Kidney (tissue), 14 donors: ENCODE measurements around the gene SPRYD4. TPM values are rescaled to one million over a fixed set of nuclear protein-coding genes. Genes with fewer than 3 reads are reported as not detected.
A peak's percentile ranks its signal among the peaks of the same experiment; 100 is the strongest.

Experiments used
- DNase-seq, 5 donors: peaks; one replicate each; pipeline ENCODE4 v3.0.0-alpha.2; 2013 to 2020
- FAIRE-seq: peaks from 2 replicates; lab custom pipeline; 2012; peaks lifted over from hg19 to GRCh38; lab: Jason Lieb, UNC
- H3K27ac ChIP-seq, 2 donors: one replicate each; pipeline ENCODE4 v1.7.0; 2013; ENCODE audit warnings: low read depth in 2 of 2, low read length in 2 of 2, inconsistent platforms in 1 of 2
- H3K27me3 ChIP-seq: one replicate; pipeline ENCODE4 v1.7.1; 2013; ENCODE audit warnings: low read length, inconsistent platforms; ENCODE audit not compliant: control insufficient read depth, insufficient read depth
- H3K36me3 ChIP-seq, 3 donors: one replicate each; pipeline versions ENCODE4 v1.7.0 to v1.7.1; 2013; ENCODE audit warnings: low read length in 3 of 3, control low read depth in 1 of 3, inconsistent platforms in 1 of 3; ENCODE audit not compliant: insufficient read depth in 3 of 3, control insufficient read depth in 2 of 3
- H3K4me1 ChIP-seq, 3 donors: one replicate each; pipeline versions ENCODE4 v1.7.0 to v1.7.1; 2013; ENCODE audit warnings: low read length in 3 of 3, inconsistent platforms in 1 of 3, low read depth in 1 of 3; ENCODE audit not compliant: control insufficient read depth in 2 of 3, insufficient read depth in 2 of 3
- H3K4me3 ChIP-seq, 3 donors: one replicate each; pipeline versions ENCODE4 v1.7.0 to v1.8.1; 2013; ENCODE audit warnings: low read length in 3 of 3, control low read depth in 1 of 3, inconsistent platforms in 1 of 3
- H3K9ac ChIP-seq, 3 donors: one replicate each; pipeline versions ENCODE4 v1.7.0 to v1.7.1; 2013; ENCODE audit warnings: low read length in 3 of 3, control low read depth in 1 of 3, inconsistent platforms in 1 of 3
- H3K9me3 ChIP-seq, 3 donors: one replicate each; pipeline versions ENCODE4 v1.7.0 to v1.7.1; 2013; ENCODE audit warnings: low read length in 3 of 3, control low read depth in 1 of 3, inconsistent platforms in 1 of 3; ENCODE audit not compliant: control insufficient read depth in 2 of 3, insufficient read depth in 1 of 3
- CTCF ChIP-seq: IDR thresholded peaks from 3 replicates; pipeline ENCODE4 v1.5.1; 2012; ENCODE audit warnings: mild to moderate bottlenecking, moderate library complexity, borderline replicate concordance; ENCODE audit not compliant: insufficient read depth; ENCODE audit errors: extremely low read depth
- intact Hi-C: fragments of 100-400 bp; cut with DNase I; formaldehyde crosslinking; loops from one replicate; pipeline ENCODE4 v1.11.1; 2022
- polyA plus RNA-seq: library from polyadenylated mRNA; stranded (reverse); fragments of 350-450 nt; fragmentation: Illumina TruSeq; extraction: RNeasy Lipid Tissue Mini Kit (QIAGEN cat#74804); gene quantifications from one replicate; pipeline ENCODE4 v1.2.3, GENCODE V29; 2014; ENCODE audit warnings: low read depth, low replicate concordance; ENCODE audit not compliant: insufficient read depth
- total RNA-seq: library from RNA; stranded (reverse); fragmentation: NEBNext Ultra II Directional; extraction: Animal tissue kit (Norgen Biotek cat#: 25700); gene quantifications from one replicate; pipeline ENCODE4 v1.2.1, GENCODE V29; 2021
- donor health status: control.
- donor health status: control.
- donor health status: control.
- donor health status: control.
- donor health status: control.
- donor health status: DM: yes; HTN: yes; CAD: no.
- donor health status: Normal renal cell carcinoma (clear cell type).

The SPRYD4 gene
- total and polyA plus RNA-seq, 2 donors from 2014 or later = 4.0 to 6.0 TPM

GRCh38 chr12:56486694-56487093, 18.3 kb downstream of the SPRYD4 start:
- intact Hi-C loops = no loop called here
- Histone ChIP-seq H3K4me1 (peaks cover 0 to 10% (median 4%) of the 10 kb centered on the region in 3 donors), H3K27me3 (peaks cover 2% of the 10 kb centered on the region), H3K9me3 (no peaks in the 10 kb centered on the region), H3K4me3 (peak overlapping the region in 1 of 3 donors; percentile 80), H3K27ac (no peak overlapping the region), H3K9ac (no peak overlapping the region), H3K36me3 (no peaks in the 10 kb centered on the region)
- FAIRE-seq (no peak), DNase-seq (no peak)
- no peak for TF ChIP-seq CTCF

GRCh38 chr12:56487448-56488040, 19.2 kb downstream of the SPRYD4 start:
- H3K36me3 ChIP-seq = no peaks in the 10 kb centered on the region
- H3K9me3 ChIP-seq = no peaks in the 10 kb centered on the region
- FAIRE-seq = no peak
- no peak overlapping the region for H3K27ac ChIP-seq
- intact Hi-C loops = no loop called here
- no peak for TF ChIP-seq CTCF
- peak overlapping the region; percentile 39 to 80 (median 65) for H3K4me3 ChIP-seq
- DNase-seq = peak in 4 of 5 donors; percentile 51 to 77 (median 58)
- H3K27me3 ChIP-seq = peaks cover 2% of the 10 kb centered on the region
- H3K9ac ChIP-seq = peak overlapping the region; percentile 26 to 55 (median 26)
- H3K4me1 ChIP-seq = peaks cover 0 to 10% (median 4%) of the 10 kb centered on the region in 3 donors

GRCh38 chr12:56488041-56488955, 19.9 kb downstream of the SPRYD4 start, which contains the start of gene GLS2:
Gene GLS2 (minus strand): TSS chr12:56488161. CDS start chr12:56488118, 43 bp downstream.
- peak within 1 kb of the TSS; percentile 26 to 55 (median 26) for H3K9ac ChIP-seq
- H3K9me3 ChIP-seq = no peaks in the 10 kb centered on the region
- peak; percentile 82 to 92 (median 89) for DNase-seq
- no peak for TF ChIP-seq CTCF
- intact Hi-C loops = no loop called here
- H3K27me3 ChIP-seq = peaks cover 2% of the 10 kb centered on the region
- H3K4me3 ChIP-seq = peak within 1 kb of the TSS; percentile 39 to 80 (median 65)
- peaks cover 0 to 10% (median 4%) of the 10 kb centered on the region in 3 donors for H3K4me1 ChIP-seq
- FAIRE-seq = peak; percentile 11
- no peaks in the 10 kb centered on the region for H3K36me3 ChIP-seq
- H3K27ac ChIP-seq = no peak within 1 kb of the TSS
